GM19023 (cell line): Measurements from ENCODE around the gene DLGAP1.
"Not testable (repeated sequence)": the region's sequence is repeated elsewhere in the genome, so short reads cannot be mapped to it uniquely, and the experiment has no call there.

Source experiments
- ATAC-seq: cut with Tn5 transposase; IDR thresholded peaks from one replicate; pipeline ENCODE4 v1.9.1; 2021; ENCODE audit warnings: mild to moderate bottlenecking, moderate library complexity; ENCODE audit not compliant: unreplicated experiment

The DLGAP1 gene

GRCh38 chr18:4101009-4101408 is 354.1 kb downstream of the DLGAP1 start:
- ATAC-seq = no peak

- no peak for ATAC-seq
Observed at GRCh38 chr18:4096486-4096885, 358.6 kb downstream of the DLGAP1 start.

- ATAC-seq = no peak
Observed at GRCh38 chr18:4093676-4094075, 361.4 kb downstream of the DLGAP1 start.

- ATAC-seq = no peak
Observed at GRCh38 chr18:4084382-4084900, 370.7 kb downstream of the DLGAP1 start.

- ATAC-seq = no peak
Observed at GRCh38 chr18:4078246-4078645, 376.9 kb downstream of the DLGAP1 start.

- ATAC-seq = no peak
Observed at GRCh38 chr18:4077721-4078120, 377.4 kb downstream of the DLGAP1 start.

- ATAC-seq = no peak
Observed at GRCh38 chr18:4077204-4077603, 377.9 kb downstream of the DLGAP1 start.

GRCh38 chr18:4074647-4075046 is 380.5 kb downstream of the DLGAP1 start:
- ATAC-seq = no peak

GRCh38 chr18:4069183-4069582 is 385.9 kb downstream of the DLGAP1 start:
- ATAC-seq = no peak

GRCh38 chr18:4068552-4069158 is 386.5 kb downstream of the DLGAP1 start:
- ATAC-seq = peak; percentile 71

GRCh38 chr18:4063545-4063944 is 391.6 kb downstream of the DLGAP1 start:
- ATAC-seq = no peak

GRCh38 chr18:4060427-4061281 is 394.5 kb downstream of the DLGAP1 start:
- no peak for ATAC-seq

GRCh38 chr18:4058179-4058578 is 396.9 kb downstream of the DLGAP1 start:
- no peak for ATAC-seq

- ATAC-seq = no peak
Observed at GRCh38 chr18:4040391-4041092, 414.6 kb downstream of the DLGAP1 start.

- ATAC-seq = no peak
Observed at GRCh38 chr18:4035521-4035920, 419.6 kb downstream of the DLGAP1 start.

- ATAC-seq = not testable (repeated sequence)
Observed at GRCh38 chr18:4034815-4035214, 420.3 kb downstream of the DLGAP1 start.

- no peak for ATAC-seq
Observed at GRCh38 chr18:4026542-4026941, 428.6 kb downstream of the DLGAP1 start.

GRCh38 chr18:4024702-4025101 is 430.4 kb downstream of the DLGAP1 start:
- no peak for ATAC-seq

GRCh38 chr18:4022749-4023148 is 432.4 kb downstream of the DLGAP1 start:
- not testable (repeated sequence) for ATAC-seq

- ATAC-seq = no peak
Observed at GRCh38 chr18:4020026-4020425, 435.1 kb downstream of the DLGAP1 start.

- peak; percentile 64 for ATAC-seq
Observed at GRCh38 chr18:4017480-4017879, 437.6 kb downstream of the DLGAP1 start.
